ENCODE results near the gene MYO1H. TPM values are rescaled to one million over a fixed set of nuclear protein-coding genes. Genes with fewer than 3 reads are reported as not detected.

Gene MYO1H
- total and polyA plus RNA-seq, 2 of the 8 experiments (the other 6 are each of a cell fraction or from before 2014, with no cell fraction given), result 0.03 TPM; not detected in 1

- TF ChIP-seq CTBP2 (IDR thresholded peaks at IDR 0.05; ENCODE audit: borderline replicate concordance, insufficient read depth, insufficient read length, low read length) (no peak), RFX5 (IDR thresholded peaks at IDR 0.05; ENCODE audit: borderline replicate concordance, low read depth, low read length) (no peak), JUND (IDR thresholded peaks at IDR 0.05; ENCODE audit: low read length) (no peak), SRF (IDR thresholded peaks at IDR 0.05; ENCODE audit: low read depth, low read length) (no peak), SP2 (IDR thresholded peaks at IDR 0.05; ENCODE audit: low read length) (no peak), BRCA1 (IDR thresholded peaks at IDR 0.05; ENCODE audit: low read depth, low read length) (no peak)
These were observed 140.5 kb downstream of the MYO1H start (continued) for GRCh38 chr12:109488051-109488665.
